Measurements from ENCODE around the gene ADSL. TPM values are rescaled to one million over a fixed set of nuclear protein-coding genes. Genes with fewer than 3 reads are reported as not detected.

The ADSL gene
- total and polyA plus RNA-seq, 2 donors (not counting 1 experiment from before 2014, with no cell fraction given): 67.0 to 89.8 TPM

- Histone ChIP-seq H3K9me3 (ENCODE audit: control insufficient read depth, insufficient read depth, low read depth, low read length) (no peaks in the 10 kb centered on the region), H3K27me3 (ENCODE audit: control insufficient read depth, insufficient read depth, low read length) (no peaks in the 10 kb centered on the region), H3K9ac (ENCODE audit: insufficient read depth, low read length) (no peak overlapping the region), H3K4me1 (ENCODE audit: control insufficient read depth, extremely low read depth, insufficient read depth, low read length) (no peaks in the 10 kb centered on the region), H3K4me3 (replicated peaks in 1 of 4; ENCODE audit: control extremely low read depth in 1 of 4, insufficient read depth in 1 of 4, low read depth in 3 of 4, low read length in 4 of 4) (no peak overlapping the region), H2AFZ (ENCODE audit: low read length) (no peak overlapping the region), H3K79me2 (ENCODE audit: control insufficient read depth, insufficient read depth, low read length) (peaks cover 9% of the 10 kb centered on the region), H3K27ac (ENCODE audit: insufficient read depth, low read length) (peak overlapping the region; percentile 15), H3K36me3 (ENCODE audit: control insufficient read depth, insufficient read depth, low read length) (no peaks in the 10 kb centered on the region), H4K20me1 (ENCODE audit: control insufficient read depth, extremely low read depth, insufficient read depth, low read length) (no peaks in the 10 kb centered on the region), H3K4me2 (ENCODE audit: extremely low read depth, insufficient read depth, low read length) (no peak overlapping the region)
- TF ChIP-seq, protein P1, sequence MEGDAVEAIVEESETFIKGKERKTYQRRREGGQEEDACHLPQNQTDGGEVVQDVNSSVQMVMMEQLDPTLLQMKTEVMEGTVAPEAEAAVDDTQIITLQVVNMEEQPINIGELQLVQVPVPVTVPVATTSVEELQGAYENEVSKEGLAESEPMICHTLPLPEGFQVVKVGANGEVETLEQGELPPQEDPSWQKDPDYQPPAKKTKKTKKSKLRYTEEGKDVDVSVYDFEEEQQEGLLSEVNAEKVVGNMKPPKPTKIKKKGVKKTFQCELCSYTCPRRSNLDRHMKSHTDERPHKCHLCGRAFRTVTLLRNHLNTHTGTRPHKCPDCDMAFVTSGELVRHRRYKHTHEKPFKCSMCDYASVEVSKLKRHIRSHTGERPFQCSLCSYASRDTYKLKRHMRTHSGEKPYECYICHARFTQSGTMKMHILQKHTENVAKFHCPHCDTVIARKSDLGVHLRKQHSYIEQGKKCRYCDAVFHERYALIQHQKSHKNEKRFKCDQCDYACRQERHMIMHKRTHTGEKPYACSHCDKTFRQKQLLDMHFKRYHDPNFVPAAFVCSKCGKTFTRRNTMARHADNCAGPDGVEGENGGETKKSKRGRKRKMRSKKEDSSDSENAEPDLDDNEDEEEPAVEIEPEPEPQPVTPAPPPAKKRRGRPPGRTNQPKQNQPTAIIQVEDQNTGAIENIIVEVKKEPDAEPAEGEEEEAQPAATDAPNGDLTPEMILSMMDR (conservative IDR thresholded peaks at IDR 0.05 in 1 of 2, IDR thresholded peaks at IDR 0.05 in 1 of 2; ENCODE audit: low read depth in 1 of 2, low read length in 2 of 2): no peak
- no peak for TF ChIP-seq EZH2 (IDR thresholded peaks at IDR 0.05; ENCODE audit: low read length, missing control alignments)
- peak; percentile 54 to 82 for DNase-seq (ENCODE audit: low read depth in 2 of 2)
These were observed 37.6 kb downstream of the ADSL start for GRCh38 chr22:40383905-40384304.

DNA sequence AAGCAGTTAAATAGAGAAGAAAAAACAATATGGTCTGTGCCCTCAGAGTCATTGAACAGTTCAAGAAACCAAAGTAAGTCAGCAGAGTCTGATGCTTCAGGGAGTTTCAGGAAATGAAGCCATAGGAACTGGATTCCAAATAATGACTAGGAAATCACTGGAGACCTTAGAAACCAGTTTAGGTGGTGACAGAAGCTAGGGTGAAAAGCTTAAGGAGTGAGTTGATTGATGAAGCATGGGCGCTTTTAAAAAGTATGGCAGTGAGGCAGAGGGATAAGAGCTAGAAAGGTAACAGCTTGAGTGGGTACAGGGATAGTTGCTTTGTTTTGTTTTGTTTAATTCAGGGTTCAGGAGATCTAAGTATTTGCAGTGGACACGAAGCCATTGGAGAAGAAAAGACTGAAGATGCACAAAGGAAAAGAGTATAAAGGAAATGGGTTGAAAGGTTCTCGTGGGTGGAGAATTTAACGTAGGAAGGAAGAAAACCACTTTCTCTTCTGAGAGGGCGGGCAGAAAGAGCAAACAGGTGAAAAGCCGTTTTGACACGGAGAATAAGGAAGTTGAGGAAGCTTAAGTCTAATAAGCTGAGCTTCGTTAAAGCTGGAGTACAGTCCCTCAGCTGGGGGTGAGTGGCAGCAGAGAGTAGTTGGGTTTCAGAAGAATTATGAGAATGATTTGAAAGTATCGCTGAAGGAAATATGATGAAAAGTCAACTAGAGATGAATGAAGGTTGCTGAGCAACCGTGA lies 38.9 kb downstream of the ADSL start:
- H2AFZ ChIP-seq (ENCODE audit: low read length): no peak overlapping the region
- no peak overlapping the region for H3K4me3 ChIP-seq (replicated peaks in 1 of 4; ENCODE audit: control extremely low read depth in 1 of 4, insufficient read depth in 1 of 4, low read depth in 3 of 4, low read length in 4 of 4)
- no peaks in the 10 kb centered on the region for H3K36me3 ChIP-seq (ENCODE audit: control insufficient read depth, insufficient read depth, low read length)
- H4K20me1 ChIP-seq (ENCODE audit: control insufficient read depth, extremely low read depth, insufficient read depth, low read length): no peaks in the 10 kb centered on the region
- no peak overlapping the region for H3K9ac ChIP-seq (ENCODE audit: insufficient read depth, low read length)
- H3K9me3 ChIP-seq (ENCODE audit: control insufficient read depth, insufficient read depth, low read depth, low read length): no peaks in the 10 kb centered on the region
- H3K27me3 ChIP-seq (ENCODE audit: control insufficient read depth, insufficient read depth, low read length): no peaks in the 10 kb centered on the region
- no peak overlapping the region for H3K27ac ChIP-seq (ENCODE audit: insufficient read depth, low read length)
- no peaks in the 10 kb centered on the region for H3K4me1 ChIP-seq (ENCODE audit: control insufficient read depth, extremely low read depth, insufficient read depth, low read length)
- H3K79me2 ChIP-seq (ENCODE audit: control insufficient read depth, insufficient read depth, low read length): peaks cover 4% of the 10 kb centered on the region
- DNase-seq (ENCODE audit: low read depth in 2 of 2): no peak
- TF ChIP-seq, protein P1 (conservative IDR thresholded peaks at IDR 0.05 in 1 of 2, IDR thresholded peaks at IDR 0.05 in 1 of 2; ENCODE audit: low read depth in 1 of 2, low read length in 2 of 2): no peak
- TF ChIP-seq EZH2 (IDR thresholded peaks at IDR 0.05; ENCODE audit: low read length, missing control alignments): no peak
- H3K4me2 ChIP-seq (ENCODE audit: extremely low read depth, insufficient read depth, low read length): no peak overlapping the region

DNA sequence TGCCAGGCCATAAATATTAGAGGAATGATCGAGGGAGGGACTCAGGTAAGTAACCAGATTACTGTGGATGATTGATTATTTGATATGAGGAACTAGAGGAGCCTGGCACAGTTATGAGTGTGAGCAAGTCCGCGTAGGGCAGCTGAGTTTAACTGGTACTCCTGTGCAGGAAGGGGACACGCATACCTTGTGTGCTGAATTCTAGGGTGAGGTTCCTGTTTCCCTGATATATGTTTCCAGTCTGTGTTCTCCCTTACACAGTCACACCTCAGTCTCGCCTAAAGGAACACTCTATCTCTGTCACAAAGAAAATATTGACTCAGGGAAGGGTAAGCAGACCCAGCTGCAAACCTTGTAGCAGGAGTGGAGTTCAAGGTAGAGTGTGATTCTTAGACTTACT lies 41.4 kb downstream of the ADSL start:
- no peak for TF ChIP-seq EZH2 (IDR thresholded peaks at IDR 0.05; ENCODE audit: low read length, missing control alignments)
- TF ChIP-seq, protein P1 (conservative IDR thresholded peaks at IDR 0.05 in 1 of 2, IDR thresholded peaks at IDR 0.05 in 1 of 2; ENCODE audit: low read depth in 1 of 2, low read length in 2 of 2): no peak
- DNase-seq (ENCODE audit: low read depth in 2 of 2): no peak
- no peaks in the 10 kb centered on the region for H3K36me3 ChIP-seq (ENCODE audit: control insufficient read depth, insufficient read depth, low read length)
- no peaks in the 10 kb centered on the region for H3K9me3 ChIP-seq (ENCODE audit: control insufficient read depth, insufficient read depth, low read depth, low read length)
- no peak overlapping the region for H2AFZ ChIP-seq (ENCODE audit: low read length)
- H3K9ac ChIP-seq (ENCODE audit: insufficient read depth, low read length): no peak overlapping the region
- no peaks in the 10 kb centered on the region for H4K20me1 ChIP-seq (ENCODE audit: control insufficient read depth, extremely low read depth, insufficient read depth, low read length)
- no peaks in the 10 kb centered on the region for H3K27me3 ChIP-seq (ENCODE audit: control insufficient read depth, insufficient read depth, low read length)
- H3K79me2 ChIP-seq (ENCODE audit: control insufficient read depth, insufficient read depth, low read length): peaks cover 2% of the 10 kb centered on the region
- H3K4me2 ChIP-seq (ENCODE audit: extremely low read depth, insufficient read depth, low read length): no peak overlapping the region
- no peak overlapping the region for H3K4me3 ChIP-seq (replicated peaks in 1 of 4; ENCODE audit: control extremely low read depth in 1 of 4, insufficient read depth in 1 of 4, low read depth in 3 of 4, low read length in 4 of 4)
- no peak overlapping the region for H3K27ac ChIP-seq (ENCODE audit: insufficient read depth, low read length)
- H3K4me1 ChIP-seq (ENCODE audit: control insufficient read depth, extremely low read depth, insufficient read depth, low read length): no peaks in the 10 kb centered on the region

All from fibroblast of lung (primary cell).